Nephron (organoid): ENCODE measurements around the gene BMP2K.
A peak's percentile ranks its signal among the peaks of the same experiment; 100 is the strongest.

Source experiments
- H3K27ac Mint-ChIP-seq, 3 experiments: 2 replicates each; pipeline ENCODE4 v1.8.0; 2020; ENCODE audit warnings: mixed read lengths in 3 of 3, mild to moderate bottlenecking in 2 of 3, moderate library complexity in 1 of 3
- H3K27me3 Mint-ChIP-seq: 2 replicates; pipeline ENCODE4 v1.8.0; 2021; ENCODE audit warnings: low read depth, mild to moderate bottlenecking, moderate library complexity, mixed read lengths
- H3K36me3 Mint-ChIP-seq: 2 replicates; pipeline ENCODE4 v1.8.0; 2020; ENCODE audit warnings: low read depth, mixed read lengths
- H3K4me1 Mint-ChIP-seq: 2 replicates; pipeline ENCODE4 v1.8.0; 2020; ENCODE audit warnings: mixed read lengths
- H3K4me3 Mint-ChIP-seq, 3 experiments: 2 replicates each; pipeline ENCODE4 v1.8.0; 2020; ENCODE audit warnings: mild to moderate bottlenecking in 3 of 3, mixed read lengths in 3 of 3, moderate library complexity in 2 of 3
- H3K9me3 Mint-ChIP-seq: 2 replicates; pipeline ENCODE4 v1.8.0; 2020; ENCODE audit warnings: mixed read lengths
- CTCF ChIP-seq, 3 experiments: fragments of 200-600 bp; sonication (generic); IDR thresholded peaks; one replicate each; pipeline ENCODE4 v1.5.0; 2021; ENCODE audit warnings: antibody characterized with exemption in 3 of 3; ENCODE audit not compliant: unreplicated experiment in 3 of 3

BMP2K gene

GRCh38 chr4:78944381-78944780 is 168.2 kb downstream of the BMP2K start:
- Mint-ChIP-seq H3K27me3 (peaks cover 15% of the 10 kb centered on the region), H3K36me3 (no peaks in the 10 kb centered on the region), H3K4me1 (peaks cover 6% of the 10 kb centered on the region), H3K9me3 (peaks cover 10% of the 10 kb centered on the region), H3K4me3 (no peak overlapping the region), H3K27ac (no peak overlapping the region)
- no peak for TF ChIP-seq CTCF (IDR thresholded peaks at IDR 0.05; ENCODE audit: unreplicated experiment in 3 of 3)

GRCh38 chr4:78945651-78946179 is 169.6 kb downstream of the BMP2K start:
- H3K36me3 Mint-ChIP-seq = no peaks in the 10 kb centered on the region
- no peaks in the 10 kb centered on the region for H3K4me1 Mint-ChIP-seq
- no peak for TF ChIP-seq CTCF (IDR thresholded peaks at IDR 0.05; ENCODE audit: unreplicated experiment in 3 of 3)
- no peak overlapping the region for H3K4me3 Mint-ChIP-seq
- peaks cover 10% of the 10 kb centered on the region for H3K9me3 Mint-ChIP-seq
- no peak overlapping the region for H3K27ac Mint-ChIP-seq
- H3K27me3 Mint-ChIP-seq = peaks cover 9% of the 10 kb centered on the region

GRCh38 chr4:78949735-78950134 is 173.6 kb downstream of the BMP2K start:
- peaks cover 10% of the 10 kb centered on the region for H3K9me3 Mint-ChIP-seq
- TF ChIP-seq CTCF (IDR thresholded peaks at IDR 0.05; ENCODE audit: unreplicated experiment in 3 of 3) = no peak
- H3K36me3 Mint-ChIP-seq = no peaks in the 10 kb centered on the region

GRCh38 chr4:78951862-78952472 is 175.8 kb downstream of the BMP2K start:
- peak; percentile 71 to 78 (median 73) for TF ChIP-seq CTCF (IDR thresholded peaks at IDR 0.05; ENCODE audit: unreplicated experiment in 3 of 3)
- Mint-ChIP-seq H3K27me3 (peaks cover 6% of the 10 kb centered on the region), H3K9me3 (peaks cover 5% of the 10 kb centered on the region), H3K4me1 (peaks cover 4% of the 10 kb centered on the region), H3K4me3 (no peak overlapping the region), H3K27ac (no peak overlapping the region), H3K36me3 (no peaks in the 10 kb centered on the region)

More at GRCh38 chr4:78949735-78950134, 173.6 kb downstream of the BMP2K start:
- Mint-ChIP-seq H3K4me3 (no peak overlapping the region), H3K4me1 (peaks cover 4% of the 10 kb centered on the region), H3K27ac (no peak overlapping the region), H3K27me3 (peaks cover 6% of the 10 kb centered on the region)

GRCh38 chr4:78953231-78953630 is 177.1 kb downstream of the BMP2K start:
- H3K36me3 Mint-ChIP-seq = no peaks in the 10 kb centered on the region
- peaks cover 6% of the 10 kb centered on the region for H3K27me3 Mint-ChIP-seq
- no peak overlapping the region for H3K4me3 Mint-ChIP-seq
- H3K4me1 Mint-ChIP-seq = peaks cover 4% of the 10 kb centered on the region
- TF ChIP-seq CTCF (IDR thresholded peaks at IDR 0.05; ENCODE audit: unreplicated experiment in 3 of 3) = no peak
- H3K27ac Mint-ChIP-seq = no peak overlapping the region
- H3K9me3 Mint-ChIP-seq = peaks cover under 1% of the 10 kb centered on the region
